HepG2 (cell line): ENCODE measurements around the gene C1QTNF1. TPM values are rescaled to one million over a fixed set of nuclear protein-coding genes. Genes with fewer than 3 reads are reported as not detected.

Experiments used
- ATAC-seq: fragments of 200-7000 bp; cut with Tn5 transposase; 3 replicates; pipeline ENCODE4 v1.9.1; 2020; ENCODE audit warnings: mild to moderate bottlenecking, moderate library complexity
- BruUV-seq: library from RNA; stranded (reverse); fragments of 400-500 nt; replicated peaks from 2 replicates; lab custom pipeline; 2021; lab: Mats Ljungman, UMichigan
- CTCF ChIA-PET: fragments of 300-600 bp; formaldehyde crosslinking; extraction: SDS; loops from one replicate; lab custom pipeline; 2021; ENCODE audit warnings: low total read pairs, inconsistent platforms, low intra/inter-chr PET ratio; lab: Yijun Ruan, JAX
- POLR2A ChIA-PET: fragments of 350-600 bp; sonication (Branson Sonifier 250); formaldehyde crosslinking; loops from one replicate; lab custom pipeline; 2020; ENCODE audit warnings: antibody characterized with exemption, inconsistent platforms; lab: Yijun Ruan, JAX
- DNase-seq: peaks from one replicate; pipeline ENCODE4 v3.0.0-alpha.2; 2015; ENCODE audit warnings: low spot score
- FAIRE-seq: peaks from 3 replicates; lab custom pipeline; 2011; peaks lifted over from hg19 to GRCh38; lab: Jason Lieb, UNC
- H2AFZ ChIP-seq: one replicate; pipeline ENCODE4 v1.6.1; 2011; ENCODE audit warnings: low read length, inconsistent platforms
- H3K27ac ChIP-seq: fragments of 300-600 bp; 3 replicates; pipeline ENCODE4 v1.8.0; 2011; ENCODE audit warnings: mixed run types, mild to moderate bottlenecking, mixed read lengths, low read length, inconsistent platforms; ENCODE audit not compliant: insufficient read depth; ENCODE audit errors: extremely low read length
- H3K27me3 ChIP-seq, 2 experiments: fragments of 200-600 bp in 1 of 2; 2 replicates in 1 of 2; 3 replicates in 1 of 2; pipeline versions ENCODE4 v1.6.0 to v1.8.0; 2011; ENCODE audit warnings: low read length in 2 of 2, mild to moderate bottlenecking in 2 of 2, moderate library complexity in 2 of 2, inconsistent platforms in 1 of 2; ENCODE audit not compliant: insufficient read depth in 2 of 2, control insufficient read depth in 1 of 2
- H3K36me3 ChIP-seq, 2 experiments: fragments of 200-600 bp in 1 of 2; replicated peaks in 1 of 2; 2 replicates in 1 of 2; 3 replicates in 1 of 2; pipeline versions ENCODE4 v1.5.1 to v1.8.0; 2011; ENCODE audit warnings: low read length in 2 of 2, inconsistent platforms in 1 of 2; ENCODE audit not compliant: insufficient read depth in 2 of 2, control insufficient read depth in 1 of 2
- H3K4me1 ChIP-seq: 2 replicates; pipeline ENCODE4 v1.5.1; 2012; ENCODE audit warnings: low read length, inconsistent platforms; ENCODE audit not compliant: insufficient read depth
- H3K4me2 ChIP-seq: 2 replicates; pipeline ENCODE4 v1.6.0; 2011; ENCODE audit warnings: low read depth, low read length, inconsistent platforms
- H3K4me3 ChIP-seq, 3 experiments: fragments of 200-600 bp in 1 of 3; sonication (generic), shearing (Covaris generic) in 1 of 3; replicated peaks in 1 of 3; 2 replicates each; pipeline ENCODE4 v1.5.1; 2011 to 2016; ENCODE audit warnings: low read length in 3 of 3, inconsistent platforms in 2 of 3, low read depth in 2 of 3, mild to moderate bottlenecking in 2 of 3, control low read depth in 1 of 3, mixed read lengths in 1 of 3; ENCODE audit not compliant: insufficient read depth in 1 of 3
- H3K79me2 ChIP-seq: one replicate; pipeline ENCODE4 v1.6.1; 2011; ENCODE audit warnings: low read length, inconsistent platforms; ENCODE audit not compliant: insufficient read depth
- H3K9ac ChIP-seq: 2 replicates; pipeline ENCODE4 v1.6.0; 2011; ENCODE audit warnings: mild to moderate bottlenecking, low read depth, low read length, inconsistent platforms; ENCODE audit not compliant: insufficient read depth
- H3K9me3 ChIP-seq: 2 replicates; pipeline ENCODE4 v1.5.1; 2012; ENCODE audit warnings: mild to moderate bottlenecking, low read length
- H4K20me1 ChIP-seq: 2 replicates; pipeline ENCODE4 v1.6.0; 2011; ENCODE audit warnings: inconsistent platforms, mild to moderate bottlenecking, low read length, moderate library complexity; ENCODE audit not compliant: insufficient read depth
- FOXC1 ChIP-seq: sonication (generic); formaldehyde crosslinking; IDR thresholded peaks from 2 replicates; pipeline ENCODE4 v1.8.0; 2022; ENCODE audit warnings: mild to moderate bottlenecking, missing genetic modification reagents, borderline replicate concordance
- FOXO1 ChIP-seq: sonication (generic); formaldehyde crosslinking; IDR thresholded peaks from 2 replicates; pipeline ENCODE4 v1.4.0; 2020; ENCODE audit warnings: missing genetic modification reagents
- HDAC6 ChIP-seq: fragments of 200-600 bp; sonication (generic); IDR thresholded peaks from 2 replicates; pipeline ENCODE4 v1.7.0; 2017; ENCODE audit warnings: mild to moderate bottlenecking, antibody characterized with exemption, low read length, low read depth
- HOXA3 ChIP-seq: sonication (generic); formaldehyde crosslinking; IDR thresholded peaks from 2 replicates; pipeline ENCODE4 v1.5.0; 2020; ENCODE audit warnings: missing genetic modification reagents
- MAF1 ChIP-seq: sonication (generic); formaldehyde crosslinking; IDR thresholded peaks from 2 replicates; pipeline ENCODE4 v1.5.0; 2020; ENCODE audit warnings: missing genetic modification reagents, borderline replicate concordance
- MAFF ChIP-seq: IDR thresholded peaks from 2 replicates; pipeline ENCODE4 v1.6.1; 2011; ENCODE audit warnings: low read depth, low read length, improper control_type of control experiment
- ONECUT2 ChIP-seq: sonication (generic); formaldehyde crosslinking; IDR thresholded peaks from 2 replicates; pipeline ENCODE4 v1.4.0; 2020; ENCODE audit warnings: missing genetic modification reagents
- PHF5A ChIP-seq: IDR thresholded peaks from one replicate; pipeline ENCODE4 v1.6.1; 2018; ENCODE audit warnings: low read depth, missing genetic modification reagents; ENCODE audit not compliant: unreplicated experiment
- SMAD3 ChIP-seq: sonication (generic); formaldehyde crosslinking; IDR thresholded peaks from 2 replicates; pipeline ENCODE4 v1.4.0; 2020; ENCODE audit warnings: missing genetic modification reagents
- SMC3 ChIP-seq: IDR thresholded peaks from 2 replicates; pipeline ENCODE4 v1.6.1; 2011; ENCODE audit warnings: low read length, improper control_type of control experiment
- SRSF4 ChIP-seq: fragments of 200-400 bp; formaldehyde crosslinking; IDR thresholded peaks from one replicate; pipeline ENCODE4 v1.6.1; 2018; ENCODE audit warnings: mild to moderate bottlenecking, low read depth, low read length, moderate library complexity; ENCODE audit not compliant: poor library complexity, severe bottlenecking
- ZFP90 ChIP-seq: sonication (generic); formaldehyde crosslinking; IDR thresholded peaks from 2 replicates; pipeline ENCODE4 v1.8.0; 2022; ENCODE audit warnings: missing genetic modification reagents, mild to moderate bottlenecking, inconsistent platforms, borderline replicate concordance
- ZNF12 ChIP-seq: sonication (generic); formaldehyde crosslinking; IDR thresholded peaks from 2 replicates; pipeline ENCODE4 v1.5.0; 2020; ENCODE audit warnings: missing genetic modification reagents
- ZNF138 ChIP-seq: sonication (generic); formaldehyde crosslinking; IDR thresholded peaks from 2 replicates; pipeline ENCODE4 v1.5.0; 2020; ENCODE audit warnings: mild to moderate bottlenecking, low read depth, missing genetic modification reagents
- ZNF343 ChIP-seq: sonication (generic); formaldehyde crosslinking; IDR thresholded peaks from 2 replicates; pipeline ENCODE4 v1.4.0; 2020; ENCODE audit warnings: mild to moderate bottlenecking, missing genetic modification reagents
- WGBS: methylation state at CpG from one replicate; pipeline ENCODE4 v1.1.6; 2017; ENCODE audit warnings: low lambda C conversion rate; 5-methylcytosine and 5-hydroxymethylcytosine counted together
- in situ Hi-C: cut with HindIII; loops from 2 replicates; pipeline ENCODE4 v1.10.0; 2017; ENCODE audit warnings: low pct_unique_long_range_greater_than_20kb; ENCODE audit not compliant: extremely low pct_ligation_motif_present
- intact Hi-C: fragments of 100-400 bp; cut with micrococcal nuclease; formaldehyde crosslinking; loops from one replicate; pipeline ENCODE4 v1.10.0; 2022; ENCODE audit not compliant: unreplicated experiment
- polyA plus RNA-seq, 8 experiments: library from polyadenylated mRNA; depleted of rRNA in 3 of 8; stranded (reverse) in 7 of 8; unstranded in 1 of 8; fragments of >200 nt; fragmentation: Illumina TruSeq in 4 of 8; extraction: Trizol in 4 of 8; gene quantifications; 2 replicates each; pipeline versions ENCODE4 v1.2.1 to v1.2.3, GENCODE V29; 2011 to 2016; ENCODE audit warnings: low read depth in 4 of 8, missing spikeins in 1 of 8, mixed read lengths in 1 of 8; ENCODE audit not compliant: insufficient read depth in 1 of 8
- total RNA-seq, 5 experiments: library from RNA; depleted of rRNA; stranded (reverse); fragments of >200 nt; fragmentation: Illumina TruSeq; extraction: Trizol; gene quantifications; 2 replicates each; pipeline ENCODE4 v1.2.3, GENCODE V29; 2016; ENCODE audit warnings: low read depth in 1 of 5
- TF ChIP-seq, protein P1 (sequence below): sonication (generic); formaldehyde crosslinking; IDR thresholded peaks from 2 replicates; pipeline ENCODE4 v1.4.0; 2020; ENCODE audit warnings: missing genetic modification reagents
- TF ChIP-seq, protein P2 (sequence below): sonication (generic); formaldehyde crosslinking; IDR thresholded peaks from 2 replicates; pipeline ENCODE4 v1.9.0; 2022; ENCODE audit warnings: missing genetic modification reagents, mild to moderate bottlenecking, borderline replicate concordance
- TF ChIP-seq, protein P3 (sequence below): sonication (generic); formaldehyde crosslinking; IDR thresholded peaks from 2 replicates; pipeline ENCODE4 v1.5.0; 2020; ENCODE audit warnings: mild to moderate bottlenecking, missing genetic modification reagents, moderate library complexity

Gene C1QTNF1
- total and polyA plus RNA-seq, 2 of the 13 experiments (the other 11 are each of a cell fraction or from before 2014, with no cell fraction given), result 0.18 to 0.86 TPM

DNA sequence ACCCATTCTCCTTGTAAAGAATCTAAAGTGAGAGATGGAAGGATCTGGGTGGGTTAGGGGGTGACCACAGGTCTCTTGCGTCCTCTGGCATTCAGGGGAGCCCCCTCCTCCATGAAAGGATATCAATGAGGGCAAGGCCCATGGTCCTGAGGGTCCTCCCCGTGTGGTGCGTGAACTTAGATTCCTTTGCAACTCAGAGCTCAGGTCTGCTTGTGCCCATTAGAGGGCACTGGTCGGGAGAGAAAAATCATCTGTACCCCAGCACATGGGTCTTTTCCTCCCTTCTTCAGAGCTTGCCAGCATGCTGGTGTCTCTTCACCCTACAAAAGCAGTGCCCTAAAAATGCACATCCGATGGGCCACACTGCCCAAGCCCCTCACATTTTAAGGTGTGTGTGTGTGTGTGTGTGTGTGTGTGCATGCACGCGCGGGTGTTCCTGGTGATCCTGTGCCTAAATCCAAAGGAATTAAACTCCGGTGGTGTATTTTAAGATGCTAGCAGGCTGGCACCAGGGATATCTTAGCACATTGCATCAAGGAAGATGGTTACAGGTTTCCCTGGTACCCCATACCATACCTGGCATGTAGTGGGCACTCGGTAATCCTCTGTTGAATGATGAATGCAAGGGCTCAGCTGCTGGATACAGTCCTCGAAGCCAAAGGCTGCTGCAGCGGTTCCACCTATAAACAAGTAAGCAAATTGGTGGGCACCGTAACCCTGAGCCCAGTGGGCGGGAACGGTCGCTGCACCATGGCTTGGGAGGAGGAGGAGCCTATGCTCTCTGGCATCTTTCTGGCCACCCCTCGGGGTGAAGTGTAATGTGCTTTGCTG, 4.7 kb downstream of the C1QTNF1 start:
- H2AFZ ChIP-seq, result no peak overlapping the region
- H3K4me1 ChIP-seq, result peaks cover 67% of the 10 kb centered on the region
- no peak overlapping the region for H3K27ac ChIP-seq
- peak overlapping the region; percentile 94 for H3K9ac ChIP-seq
- peaks cover 1 to 26% of the 10 kb centered on the region in 2 experiments; a peak in 4 of 5 replicates for H3K27me3 ChIP-seq
- peaks cover 8% of the 10 kb centered on the region for H3K79me2 ChIP-seq
- no peaks in the 10 kb centered on the region for H4K20me1 ChIP-seq
- DNase-seq, result peak; percentile 39
- intact Hi-C loops, result loop anchor here (5.0 kb wide), 1 partner anchor 41 kb away; no protein-coding TSS in a partner anchor
- in situ Hi-C loops, result no loop called here
- BruUV-seq, result no TSS peak
- H3K9me3 ChIP-seq, result no peaks in the 10 kb centered on the region
- peak overlapping the region in 1 of 3 experiments; percentile 82; a peak in 3 of 6 replicates for H3K4me3 ChIP-seq
- WGBS, result 68% methylated on average over 11 of the region's 17 CpGs
- H3K4me2 ChIP-seq, result peak overlapping the region; percentile 99
- ChIA-PET CTCF (interaction anchor here (1.0 kb wide), 1 partner anchor 13 kb away, joined by 3 read pairs; no protein-coding TSS in a partner anchor), POLR2A (interaction anchor here (0.8 to 4.6 kb wide), 15 partner anchors 9 to 965 kb away, joined by 3 to 127 read pairs (median 16); partner anchors contain the start of genes CANT1, ENGASE and LGALS3BP)
- peak; percentile 60 for FAIRE-seq
- no peaks in the 10 kb centered on the region; a peak in 1 of 5 replicates for H3K36me3 ChIP-seq
- peak; percentile 11; the same call in 1 of the 3 replicates for ATAC-seq
- TF ChIP-seq PHF5A (CRISPR knock-in tag) (no peak), ZNF138 (no peak), HDAC6 (no peak), SRSF4 (no peak), ZNF343 (CRISPR knock-in tag) (0 out of 2 replicates have a peak, but pooled peaks have one; percentile 0), FOXC1 (CRISPR knock-in tag) (no peak), ZNF12 (CRISPR knock-in tag) (0 out of 2 replicates have a peak, but pooled peaks have one; percentile 10), FOXO1 (CRISPR knock-in tag) (no peak), SMAD3 (no peak), MAF1 (CRISPR knock-in tag) (0 out of 2 replicates have a peak, but pooled peaks have one; percentile 16), ZFP90 (CRISPR knock-in tag) (no peak), MAFF (no peak), ONECUT2 (CRISPR knock-in tag) (0 out of 2 replicates have a peak, but pooled peaks have one; percentile 28), HOXA3 (CRISPR knock-in tag) (peak; percentile 29; the same call in 1 of the 2 replicates), SMC3 (peak; percentile 13; the same call in 1 of the 2 replicates)
- TF ChIP-seq, protein P1, sequence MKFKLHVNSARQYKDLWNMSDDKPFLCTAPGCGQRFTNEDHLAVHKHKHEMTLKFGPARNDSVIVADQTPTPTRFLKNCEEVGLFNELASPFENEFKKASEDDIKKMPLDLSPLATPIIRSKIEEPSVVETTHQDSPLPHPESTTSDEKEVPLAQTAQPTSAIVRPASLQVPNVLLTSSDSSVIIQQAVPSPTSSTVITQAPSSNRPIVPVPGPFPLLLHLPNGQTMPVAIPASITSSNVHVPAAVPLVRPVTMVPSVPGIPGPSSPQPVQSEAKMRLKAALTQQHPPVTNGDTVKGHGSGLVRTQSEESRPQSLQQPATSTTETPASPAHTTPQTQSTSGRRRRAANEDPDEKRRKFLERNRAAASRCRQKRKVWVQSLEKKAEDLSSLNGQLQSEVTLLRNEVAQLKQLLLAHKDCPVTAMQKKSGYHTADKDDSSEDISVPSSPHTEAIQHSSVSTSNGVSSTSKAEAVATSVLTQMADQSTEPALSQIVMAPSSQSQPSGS, result no peak
- TF ChIP-seq, protein P2, sequence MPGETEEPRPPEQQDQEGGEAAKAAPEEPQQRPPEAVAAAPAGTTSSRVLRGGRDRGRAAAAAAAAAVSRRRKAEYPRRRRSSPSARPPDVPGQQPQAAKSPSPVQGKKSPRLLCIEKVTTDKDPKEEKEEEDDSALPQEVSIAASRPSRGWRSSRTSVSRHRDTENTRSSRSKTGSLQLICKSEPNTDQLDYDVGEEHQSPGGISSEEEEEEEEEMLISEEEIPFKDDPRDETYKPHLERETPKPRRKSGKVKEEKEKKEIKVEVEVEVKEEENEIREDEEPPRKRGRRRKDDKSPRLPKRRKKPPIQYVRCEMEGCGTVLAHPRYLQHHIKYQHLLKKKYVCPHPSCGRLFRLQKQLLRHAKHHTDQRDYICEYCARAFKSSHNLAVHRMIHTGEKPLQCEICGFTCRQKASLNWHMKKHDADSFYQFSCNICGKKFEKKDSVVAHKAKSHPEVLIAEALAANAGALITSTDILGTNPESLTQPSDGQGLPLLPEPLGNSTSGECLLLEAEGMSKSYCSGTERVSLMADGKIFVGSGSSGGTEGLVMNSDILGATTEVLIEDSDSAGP, result no peak
- TF ChIP-seq, protein P3, sequence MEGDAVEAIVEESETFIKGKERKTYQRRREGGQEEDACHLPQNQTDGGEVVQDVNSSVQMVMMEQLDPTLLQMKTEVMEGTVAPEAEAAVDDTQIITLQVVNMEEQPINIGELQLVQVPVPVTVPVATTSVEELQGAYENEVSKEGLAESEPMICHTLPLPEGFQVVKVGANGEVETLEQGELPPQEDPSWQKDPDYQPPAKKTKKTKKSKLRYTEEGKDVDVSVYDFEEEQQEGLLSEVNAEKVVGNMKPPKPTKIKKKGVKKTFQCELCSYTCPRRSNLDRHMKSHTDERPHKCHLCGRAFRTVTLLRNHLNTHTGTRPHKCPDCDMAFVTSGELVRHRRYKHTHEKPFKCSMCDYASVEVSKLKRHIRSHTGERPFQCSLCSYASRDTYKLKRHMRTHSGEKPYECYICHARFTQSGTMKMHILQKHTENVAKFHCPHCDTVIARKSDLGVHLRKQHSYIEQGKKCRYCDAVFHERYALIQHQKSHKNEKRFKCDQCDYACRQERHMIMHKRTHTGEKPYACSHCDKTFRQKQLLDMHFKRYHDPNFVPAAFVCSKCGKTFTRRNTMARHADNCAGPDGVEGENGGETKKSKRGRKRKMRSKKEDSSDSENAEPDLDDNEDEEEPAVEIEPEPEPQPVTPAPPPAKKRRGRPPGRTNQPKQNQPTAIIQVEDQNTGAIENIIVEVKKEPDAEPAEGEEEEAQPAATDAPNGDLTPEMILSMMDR (CRISPR knock-in tag), result peak; percentile 55
